K562 (cell line): ENCODE data around the gene BNIPL. TPM values are rescaled to one million over a fixed set of nuclear protein-coding genes. Genes with fewer than 3 reads are reported as not detected.

Experiments used
- BCL6 ChIP-seq: fragments of 250-450 bp; sonication (Bioruptor Pico); IDR thresholded peaks from 2 replicates; pipeline ENCODE4 v1.4.0; 2020
- BDP1 ChIP-seq: IDR thresholded peaks from 3 replicates; pipeline ENCODE4 v1.6.1; 2011; ENCODE audit not compliant: insufficient read length, insufficient read depth
- E2F3 ChIP-seq: fragments of 250-450 bp; sonication (Bioruptor Pico); IDR thresholded peaks from 2 replicates; pipeline ENCODE4 v1.4.0; 2020; ENCODE audit warnings: mild to moderate bottlenecking
- NFATC3 ChIP-seq: fragments of 450-650 bp; IDR thresholded peaks from 2 replicates; pipeline ENCODE4 v1.6.1; 2017; ENCODE audit warnings: mild to moderate bottlenecking
- PTBP1 ChIP-seq: fragments of 200-400 bp; formaldehyde crosslinking; IDR thresholded peaks from 2 replicates; pipeline ENCODE4 v1.6.1; 2017; ENCODE audit warnings: low read depth, low read length
- RAD21 ChIP-seq, 2 experiments: fragments of 250-450 bp in 1 of 2; fragments of 450-650 bp in 1 of 2; sonication (Bioruptor Pico) in 1 of 2; formaldehyde crosslinking in 1 of 2; IDR thresholded peaks in 1 of 2; conservative IDR thresholded peaks in 1 of 2; 2 replicates each; pipeline versions ENCODE4 v1.4.0 to v1.8.0; 2020 to 2022; ENCODE audit warnings: mild to moderate bottlenecking in 2 of 2, moderate library complexity in 1 of 2
- SRF ChIP-seq, 2 experiments: fragments of 250-450, 450-650 bp in 1 of 2; sonication (Bioruptor Pico) in 1 of 2; sonication (generic) in 1 of 2; formaldehyde crosslinking; IDR thresholded peaks; 2 replicates each; pipeline versions ENCODE4 v1.5.0 to v1.5.1; 2020 to 2022; ENCODE audit warnings: mild to moderate bottlenecking in 1 of 2, missing genetic modification reagents in 1 of 2
- TCF7 ChIP-seq: sonication (generic); IDR thresholded peaks from 2 replicates; pipeline ENCODE4 v1.6.1; 2016; ENCODE audit warnings: antibody characterized with exemption, borderline replicate concordance
- ZNF76 ChIP-seq: fragments of 250-450 bp; sonication (Bioruptor Pico); IDR thresholded peaks from 2 replicates; pipeline ENCODE4 v1.4.0; 2020; ENCODE audit warnings: mild to moderate bottlenecking, moderate library complexity, borderline replicate concordance
- polyA plus RNA-seq, 8 experiments: library from polyadenylated mRNA; depleted of rRNA in 4 of 8; stranded (reverse) in 5 of 8; unstranded in 3 of 8; fragments of >200 nt; fragmentation: Nextera tagmentation in 2 of 8; fragmentation: Illumina TruSeq in 1 of 8; extraction: Ambion mirVana in 2 of 8; extraction: Trizol in 1 of 8; gene quantifications; 2 replicates each; pipeline versions ENCODE4 v1.2.1 to v1.2.3, GENCODE V29; 2011 to 2014; ENCODE audit warnings: inconsistent platforms in 1 of 8, missing spikeins in 1 of 8
- total RNA-seq, 7 experiments: library from RNA; depleted of rRNA in 6 of 7; stranded (reverse); fragments of >200 nt in 6 of 7; fragmentation: Illumina TruSeq in 2 of 7; extraction: Trizol in 2 of 7; gene quantifications; 2 replicates each; pipeline versions ENCODE4 v1.2.1 to v1.2.3, GENCODE V29; 2011 to 2021; ENCODE audit warnings: low replicate concordance in 1 of 7
- TF ChIP-seq, protein P1 (sequence below): fragments of 450-650 bp; IDR thresholded peaks from 2 replicates; pipeline ENCODE4 v1.6.1; 2016; ENCODE audit warnings: mild to moderate bottlenecking, moderate library complexity
- TF ChIP-seq, protein P2 (sequence below): fragments of 250-450 bp; sonication (Bioruptor Pico); IDR thresholded peaks from 2 replicates; pipeline ENCODE4 v1.4.0; 2020; ENCODE audit warnings: mild to moderate bottlenecking, moderate library complexity, borderline replicate concordance
- TF ChIP-seq, protein P3 (sequence below): fragments of 250-450 bp; sonication (Bioruptor Pico); IDR thresholded peaks from 2 replicates; pipeline ENCODE4 v1.5.1; 2021; ENCODE audit warnings: mild to moderate bottlenecking

BNIPL gene
- total and polyA plus RNA-seq, 9 of the 15 experiments (the other 6 are each of a cell fraction or from before 2014, with no cell fraction given), result 0.08 to 1.4 (median 0.68) TPM

DNA sequence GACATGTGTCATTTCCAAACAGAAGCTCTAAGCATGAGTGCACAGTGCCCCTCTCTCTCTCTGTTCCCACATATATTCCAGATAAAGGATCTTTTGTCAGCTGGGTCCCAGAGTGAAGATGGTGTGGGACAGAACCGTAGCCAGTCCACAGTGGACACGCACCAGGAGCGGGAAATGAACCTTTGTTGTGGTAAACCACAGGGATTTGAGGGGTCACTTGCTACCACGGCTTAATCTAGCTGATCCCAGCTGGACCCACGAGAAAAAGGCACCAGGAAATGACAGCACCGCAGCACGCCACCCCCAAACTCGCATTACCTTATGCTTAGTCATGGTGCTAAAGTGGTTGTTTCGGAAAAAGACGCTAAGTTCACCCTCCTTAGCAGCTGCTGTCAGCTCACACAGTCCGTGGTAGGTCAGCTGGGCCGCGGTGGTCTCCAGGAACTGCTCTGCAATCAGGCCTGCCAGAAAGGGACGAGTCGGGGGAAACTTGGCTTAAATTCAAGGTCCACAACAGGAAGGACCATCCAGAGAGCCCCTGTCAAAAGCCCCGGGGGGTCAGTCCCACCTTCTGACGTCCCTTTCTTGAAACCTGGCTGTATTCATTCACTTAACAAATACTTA, 37.2 kb upstream of the BNIPL start (continued):
- TF ChIP-seq, protein P1, sequence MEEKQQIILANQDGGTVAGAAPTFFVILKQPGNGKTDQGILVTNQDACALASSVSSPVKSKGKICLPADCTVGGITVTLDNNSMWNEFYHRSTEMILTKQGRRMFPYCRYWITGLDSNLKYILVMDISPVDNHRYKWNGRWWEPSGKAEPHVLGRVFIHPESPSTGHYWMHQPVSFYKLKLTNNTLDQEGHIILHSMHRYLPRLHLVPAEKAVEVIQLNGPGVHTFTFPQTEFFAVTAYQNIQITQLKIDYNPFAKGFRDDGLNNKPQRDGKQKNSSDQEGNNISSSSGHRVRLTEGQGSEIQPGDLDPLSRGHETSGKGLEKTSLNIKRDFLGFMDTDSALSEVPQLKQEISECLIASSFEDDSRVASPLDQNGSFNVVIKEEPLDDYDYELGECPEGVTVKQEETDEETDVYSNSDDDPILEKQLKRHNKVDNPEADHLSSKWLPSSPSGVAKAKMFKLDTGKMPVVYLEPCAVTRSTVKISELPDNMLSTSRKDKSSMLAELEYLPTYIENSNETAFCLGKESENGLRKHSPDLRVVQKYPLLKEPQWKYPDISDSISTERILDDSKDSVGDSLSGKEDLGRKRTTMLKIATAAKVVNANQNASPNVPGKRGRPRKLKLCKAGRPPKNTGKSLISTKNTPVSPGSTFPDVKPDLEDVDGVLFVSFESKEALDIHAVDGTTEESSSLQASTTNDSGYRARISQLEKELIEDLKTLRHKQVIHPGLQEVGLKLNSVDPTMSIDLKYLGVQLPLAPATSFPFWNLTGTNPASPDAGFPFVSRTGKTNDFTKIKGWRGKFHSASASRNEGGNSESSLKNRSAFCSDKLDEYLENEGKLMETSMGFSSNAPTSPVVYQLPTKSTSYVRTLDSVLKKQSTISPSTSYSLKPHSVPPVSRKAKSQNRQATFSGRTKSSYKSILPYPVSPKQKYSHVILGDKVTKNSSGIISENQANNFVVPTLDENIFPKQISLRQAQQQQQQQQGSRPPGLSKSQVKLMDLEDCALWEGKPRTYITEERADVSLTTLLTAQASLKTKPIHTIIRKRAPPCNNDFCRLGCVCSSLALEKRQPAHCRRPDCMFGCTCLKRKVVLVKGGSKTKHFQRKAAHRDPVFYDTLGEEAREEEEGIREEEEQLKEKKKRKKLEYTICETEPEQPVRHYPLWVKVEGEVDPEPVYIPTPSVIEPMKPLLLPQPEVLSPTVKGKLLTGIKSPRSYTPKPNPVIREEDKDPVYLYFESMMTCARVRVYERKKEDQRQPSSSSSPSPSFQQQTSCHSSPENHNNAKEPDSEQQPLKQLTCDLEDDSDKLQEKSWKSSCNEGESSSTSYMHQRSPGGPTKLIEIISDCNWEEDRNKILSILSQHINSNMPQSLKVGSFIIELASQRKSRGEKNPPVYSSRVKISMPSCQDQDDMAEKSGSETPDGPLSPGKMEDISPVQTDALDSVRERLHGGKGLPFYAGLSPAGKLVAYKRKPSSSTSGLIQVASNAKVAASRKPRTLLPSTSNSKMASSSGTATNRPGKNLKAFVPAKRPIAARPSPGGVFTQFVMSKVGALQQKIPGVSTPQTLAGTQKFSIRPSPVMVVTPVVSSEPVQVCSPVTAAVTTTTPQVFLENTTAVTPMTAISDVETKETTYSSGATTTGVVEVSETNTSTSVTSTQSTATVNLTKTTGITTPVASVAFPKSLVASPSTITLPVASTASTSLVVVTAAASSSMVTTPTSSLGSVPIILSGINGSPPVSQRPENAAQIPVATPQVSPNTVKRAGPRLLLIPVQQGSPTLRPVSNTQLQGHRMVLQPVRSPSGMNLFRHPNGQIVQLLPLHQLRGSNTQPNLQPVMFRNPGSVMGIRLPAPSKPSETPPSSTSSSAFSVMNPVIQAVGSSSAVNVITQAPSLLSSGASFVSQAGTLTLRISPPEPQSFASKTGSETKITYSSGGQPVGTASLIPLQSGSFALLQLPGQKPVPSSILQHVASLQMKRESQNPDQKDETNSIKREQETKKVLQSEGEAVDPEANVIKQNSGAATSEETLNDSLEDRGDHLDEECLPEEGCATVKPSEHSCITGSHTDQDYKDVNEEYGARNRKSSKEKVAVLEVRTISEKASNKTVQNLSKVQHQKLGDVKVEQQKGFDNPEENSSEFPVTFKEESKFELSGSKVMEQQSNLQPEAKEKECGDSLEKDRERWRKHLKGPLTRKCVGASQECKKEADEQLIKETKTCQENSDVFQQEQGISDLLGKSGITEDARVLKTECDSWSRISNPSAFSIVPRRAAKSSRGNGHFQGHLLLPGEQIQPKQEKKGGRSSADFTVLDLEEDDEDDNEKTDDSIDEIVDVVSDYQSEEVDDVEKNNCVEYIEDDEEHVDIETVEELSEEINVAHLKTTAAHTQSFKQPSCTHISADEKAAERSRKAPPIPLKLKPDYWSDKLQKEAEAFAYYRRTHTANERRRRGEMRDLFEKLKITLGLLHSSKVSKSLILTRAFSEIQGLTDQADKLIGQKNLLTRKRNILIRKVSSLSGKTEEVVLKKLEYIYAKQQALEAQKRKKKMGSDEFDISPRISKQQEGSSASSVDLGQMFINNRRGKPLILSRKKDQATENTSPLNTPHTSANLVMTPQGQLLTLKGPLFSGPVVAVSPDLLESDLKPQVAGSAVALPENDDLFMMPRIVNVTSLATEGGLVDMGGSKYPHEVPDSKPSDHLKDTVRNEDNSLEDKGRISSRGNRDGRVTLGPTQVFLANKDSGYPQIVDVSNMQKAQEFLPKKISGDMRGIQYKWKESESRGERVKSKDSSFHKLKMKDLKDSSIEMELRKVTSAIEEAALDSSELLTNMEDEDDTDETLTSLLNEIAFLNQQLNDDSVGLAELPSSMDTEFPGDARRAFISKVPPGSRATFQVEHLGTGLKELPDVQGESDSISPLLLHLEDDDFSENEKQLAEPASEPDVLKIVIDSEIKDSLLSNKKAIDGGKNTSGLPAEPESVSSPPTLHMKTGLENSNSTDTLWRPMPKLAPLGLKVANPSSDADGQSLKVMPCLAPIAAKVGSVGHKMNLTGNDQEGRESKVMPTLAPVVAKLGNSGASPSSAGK, result peak; percentile 63
- TF ChIP-seq, protein P2, sequence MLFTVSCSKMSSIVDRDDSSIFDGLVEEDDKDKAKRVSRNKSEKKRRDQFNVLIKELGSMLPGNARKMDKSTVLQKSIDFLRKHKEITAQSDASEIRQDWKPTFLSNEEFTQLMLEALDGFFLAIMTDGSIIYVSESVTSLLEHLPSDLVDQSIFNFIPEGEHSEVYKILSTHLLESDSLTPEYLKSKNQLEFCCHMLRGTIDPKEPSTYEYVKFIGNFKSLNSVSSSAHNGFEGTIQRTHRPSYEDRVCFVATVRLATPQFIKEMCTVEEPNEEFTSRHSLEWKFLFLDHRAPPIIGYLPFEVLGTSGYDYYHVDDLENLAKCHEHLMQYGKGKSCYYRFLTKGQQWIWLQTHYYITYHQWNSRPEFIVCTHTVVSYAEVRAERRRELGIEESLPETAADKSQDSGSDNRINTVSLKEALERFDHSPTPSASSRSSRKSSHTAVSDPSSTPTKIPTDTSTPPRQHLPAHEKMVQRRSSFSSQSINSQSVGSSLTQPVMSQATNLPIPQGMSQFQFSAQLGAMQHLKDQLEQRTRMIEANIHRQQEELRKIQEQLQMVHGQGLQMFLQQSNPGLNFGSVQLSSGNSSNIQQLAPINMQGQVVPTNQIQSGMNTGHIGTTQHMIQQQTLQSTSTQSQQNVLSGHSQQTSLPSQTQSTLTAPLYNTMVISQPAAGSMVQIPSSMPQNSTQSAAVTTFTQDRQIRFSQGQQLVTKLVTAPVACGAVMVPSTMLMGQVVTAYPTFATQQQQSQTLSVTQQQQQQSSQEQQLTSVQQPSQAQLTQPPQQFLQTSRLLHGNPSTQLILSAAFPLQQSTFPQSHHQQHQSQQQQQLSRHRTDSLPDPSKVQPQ (CRISPR knock-in tag), result no peak
- TF ChIP-seq NFATC3, result 0 out of 2 replicates have a peak, but pooled peaks have one; percentile 24
- TF ChIP-seq BCL6 (CRISPR knock-in tag), result no peak
- TF ChIP-seq SRF (CRISPR knock-in tag; IDR thresholded peaks at IDR 0.05), result 0 out of 4 replicates have a peak, but pooled peaks of 1 of the 2 experiments have one; percentile 34
- no peak for TF ChIP-seq RAD21 (CRISPR knock-in tag; conservative IDR thresholded peaks at IDR 0.05 in 1 of 2, IDR thresholded peaks at IDR 0.05 in 1 of 2)
- TF ChIP-seq ZNF76 (CRISPR knock-in tag), result no peak
- peak; percentile 99 for TF ChIP-seq TCF7
- no peak for TF ChIP-seq BDP1
- TF ChIP-seq PTBP1, result no peak
- no peak for TF ChIP-seq E2F3 (CRISPR knock-in tag)
- TF ChIP-seq, protein P3, sequence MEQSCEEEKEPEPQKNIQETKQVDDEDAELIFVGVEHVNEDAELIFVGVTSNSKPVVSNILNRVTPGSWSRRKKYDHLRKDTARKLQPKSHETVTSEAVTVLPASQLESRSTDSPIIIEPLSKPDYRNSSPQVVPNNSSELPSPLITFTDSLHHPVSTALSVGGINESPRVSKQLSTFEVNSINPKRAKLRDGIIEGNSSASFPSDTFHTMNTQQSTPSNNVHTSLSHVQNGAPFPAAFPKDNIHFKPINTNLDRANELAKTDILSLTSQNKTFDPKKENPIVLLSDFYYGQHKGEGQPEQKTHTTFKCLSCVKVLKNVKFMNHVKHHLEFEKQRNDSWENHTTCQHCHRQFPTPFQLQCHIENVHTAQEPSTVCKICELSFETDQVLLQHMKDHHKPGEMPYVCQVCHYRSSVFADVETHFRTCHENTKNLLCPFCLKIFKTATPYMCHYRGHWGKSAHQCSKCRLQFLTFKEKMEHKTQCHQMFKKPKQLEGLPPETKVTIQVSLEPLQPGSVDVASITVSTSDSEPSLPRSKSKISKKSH (CRISPR knock-in tag), result no peak
